IMR-90 (cell line): Measurements from ENCODE around the gene SDK1. TPM values are rescaled to one million over a fixed set of nuclear protein-coding genes. Genes with fewer than 3 reads are reported as not detected.

Source experiments
- ATAC-seq: fragments of 200-7000 bp; cut with Tn5 transposase; 2 replicates; pipeline ENCODE4 v1.9.1; 2020; ENCODE audit warnings: low read depth, mild to moderate bottlenecking, moderate library complexity
- BruUV-seq: library from RNA; stranded (reverse); fragments of 400-500 nt; replicated peaks from 2 replicates; lab custom pipeline; 2021; lab: Mats Ljungman, UMichigan
- CTCF ChIA-PET: fragments of 300-600 bp; formaldehyde crosslinking; extraction: SDS; loops from one replicate; lab custom pipeline; 2021; ENCODE audit warnings: antibody characterized with exemption; lab: Yijun Ruan, JAX
- POLR2A ChIA-PET: fragments of 300-600 bp; sonication (Branson Sonifier 250); formaldehyde crosslinking; loops from one replicate; lab custom pipeline; 2022; ENCODE audit warnings: antibody characterized with exemption; ENCODE audit not compliant: unreplicated experiment; lab: Charles Lee
- DNase-seq: peaks from one replicate; pipeline ENCODE4 v3.0.0; 2013
- H2AFZ ChIP-seq: replicated peaks from 2 replicates; pipeline ENCODE3; 2013; ENCODE audit warnings: low read length, mild to moderate bottlenecking; ENCODE audit not compliant: poor library complexity
- H2AK5ac ChIP-seq: 2 replicates; pipeline ENCODE4 v1.6.1; 2013; ENCODE audit warnings: low read depth, low read length, inconsistent platforms
- H2AK9ac ChIP-seq: replicated peaks from 2 replicates; pipeline ENCODE3; 2013; ENCODE audit warnings: mild to moderate bottlenecking, low read depth, low read length, moderate library complexity; ENCODE audit not compliant: poor library complexity
- H2BK120ac ChIP-seq: 2 replicates; pipeline ENCODE4 v1.6.1; 2013; ENCODE audit warnings: low read depth, low read length, inconsistent platforms
- H2BK15ac ChIP-seq: 3 replicates; pipeline ENCODE4 v1.6.1; 2013; ENCODE audit warnings: low read depth, low read length, inconsistent platforms
- H2BK20ac ChIP-seq: 2 replicates; pipeline ENCODE4 v1.6.1; 2013; ENCODE audit warnings: low read depth, mild to moderate bottlenecking, inconsistent platforms, low read length, moderate library complexity
- H2BK5ac ChIP-seq: 2 replicates; pipeline ENCODE4 v1.6.1; 2013; ENCODE audit warnings: mild to moderate bottlenecking, low read depth, low read length, inconsistent platforms; ENCODE audit not compliant: poor library complexity, severe bottlenecking
- H3K14ac ChIP-seq: replicated peaks from 2 replicates; pipeline ENCODE4 v1.6.1; 2013; ENCODE audit warnings: low read depth, low read length, inconsistent platforms
- H3K18ac ChIP-seq: 2 replicates; pipeline ENCODE4 v1.6.1; 2013; ENCODE audit warnings: low read depth, low read length, control low read depth
- H3K23ac ChIP-seq: 2 replicates; pipeline ENCODE4 v1.6.1; 2013; ENCODE audit warnings: low read depth, low read length, inconsistent platforms
- H3K27ac ChIP-seq: 2 replicates; pipeline ENCODE4 v1.5.1; 2013; ENCODE audit warnings: mild to moderate bottlenecking, control low read depth, low read length; ENCODE audit not compliant: insufficient read depth
- H3K27me3 ChIP-seq: 2 replicates; pipeline ENCODE4 v1.6.1; 2013; ENCODE audit warnings: low read length; ENCODE audit not compliant: control insufficient read depth, insufficient read depth
- H3K36me3 ChIP-seq: 2 replicates; pipeline ENCODE4 v1.6.1; 2013; ENCODE audit warnings: low read length, mixed read lengths; ENCODE audit not compliant: control insufficient read depth, insufficient read depth
- H3K4ac ChIP-seq: 2 replicates; pipeline ENCODE4 v1.6.1; 2013; ENCODE audit warnings: low read depth, low read length, inconsistent platforms
- H3K4me1 ChIP-seq: 2 replicates; pipeline ENCODE4 v1.6.1; 2013; ENCODE audit warnings: low read length, mixed read lengths; ENCODE audit not compliant: control insufficient read depth, insufficient read depth
- H3K4me2 ChIP-seq: 2 replicates; pipeline ENCODE4 v1.6.1; 2013; ENCODE audit warnings: low read depth, mild to moderate bottlenecking, control low read depth, low read length, moderate library complexity
- H3K4me3 ChIP-seq: 2 replicates; pipeline ENCODE4 v1.5.1; 2013; ENCODE audit warnings: low read depth, mild to moderate bottlenecking, control low read depth, low read length, moderate library complexity; ENCODE audit not compliant: insufficient read depth
- H3K56ac ChIP-seq: 2 replicates; pipeline ENCODE4 v1.6.1; 2013; ENCODE audit warnings: low read length, inconsistent platforms; ENCODE audit not compliant: insufficient read depth; ENCODE audit errors: extremely low read depth
- H3K79me1 ChIP-seq, 2 experiments: 2 replicates each; pipeline ENCODE4 v1.6.1; 2013; ENCODE audit warnings: low read length in 2 of 2, inconsistent platforms in 1 of 2, low read depth in 1 of 2
- H3K9ac ChIP-seq: 2 replicates; pipeline ENCODE4 v1.6.1; 2013; ENCODE audit warnings: low read depth, low read length, control low read depth
- H3K9me1 ChIP-seq: 2 replicates; pipeline ENCODE4 v1.6.1; 2013; ENCODE audit warnings: low read length, inconsistent platforms; ENCODE audit not compliant: insufficient read depth
- H3K9me3 ChIP-seq: 2 replicates; pipeline ENCODE4 v1.6.1; 2013; ENCODE audit warnings: low read length; ENCODE audit not compliant: control insufficient read depth, insufficient read depth
- H4K20me1 ChIP-seq: 2 replicates; pipeline ENCODE4 v1.6.1; 2013; ENCODE audit warnings: low read length, inconsistent platforms; ENCODE audit not compliant: insufficient read depth
- H4K5ac ChIP-seq: 2 replicates; pipeline ENCODE4 v1.6.1; 2013; ENCODE audit warnings: mild to moderate bottlenecking, low read depth, low read length, control low read depth
- H4K8ac ChIP-seq, 2 experiments: 2 replicates each; pipeline ENCODE4 v1.6.1; 2013; ENCODE audit warnings: low read depth in 2 of 2, low read length in 2 of 2, control low read depth in 1 of 2, inconsistent platforms in 1 of 2
- H4K91ac ChIP-seq: 2 replicates; pipeline ENCODE4 v1.6.1; 2013; ENCODE audit warnings: low read depth, low read length, inconsistent platforms; ENCODE audit not compliant: insufficient read depth
- BHLHE40 ChIP-seq: fragments of 150-350 bp; IDR thresholded peaks from 2 replicates; pipeline ENCODE4 v1.6.1; 2016; ENCODE audit warnings: mild to moderate bottlenecking, low read depth, low read length
- CEBPB ChIP-seq: IDR thresholded peaks from 2 replicates; pipeline ENCODE4 v1.6.1; 2012; ENCODE audit warnings: low read depth, low read length, improper control_type of control experiment
- CHD1 ChIP-seq: IDR thresholded peaks from 2 replicates; pipeline ENCODE4 v1.6.1; 2012; ENCODE audit warnings: low read depth, low read length, improper control_type of control experiment
- FOS ChIP-seq: fragments of 150-350 bp; IDR thresholded peaks from 2 replicates; pipeline ENCODE4 v1.6.1; 2016; ENCODE audit warnings: low read depth, low read length
- MAFK ChIP-seq: IDR thresholded peaks from 2 replicates; pipeline ENCODE4 v1.6.1; 2012; ENCODE audit warnings: low read depth, low read length, improper control_type of control experiment
- MAZ ChIP-seq: IDR thresholded peaks from 2 replicates; pipeline ENCODE4 v1.6.1; 2012; ENCODE audit warnings: low read depth, mild to moderate bottlenecking, low read length, improper control_type of control experiment, moderate library complexity, borderline replicate concordance
- MXI1 ChIP-seq: IDR thresholded peaks from 2 replicates; pipeline ENCODE4 v1.6.1; 2012; ENCODE audit warnings: low read depth, mild to moderate bottlenecking, low read length, moderate library complexity, borderline replicate concordance
- NFE2L2 ChIP-seq: fragments of 150-350 bp; IDR thresholded peaks from 2 replicates; pipeline ENCODE4 v1.6.1; 2016; ENCODE audit warnings: low read depth, mild to moderate bottlenecking, low read length
- POLR2A ChIP-seq: IDR thresholded peaks from 2 replicates; pipeline ENCODE4 v1.6.1; 2012; ENCODE audit warnings: mild to moderate bottlenecking, low read depth, low read length
- RAD21 ChIP-seq: IDR thresholded peaks from 2 replicates; pipeline ENCODE4 v1.6.1; 2012; ENCODE audit warnings: low read length, improper control_type of control experiment
- RCOR1 ChIP-seq: IDR thresholded peaks from 2 replicates; pipeline ENCODE4 v1.6.1; 2012; ENCODE audit warnings: mild to moderate bottlenecking, low read length, improper control_type of control experiment; ENCODE audit not compliant: insufficient replicate concordance
- RFX5 ChIP-seq: IDR thresholded peaks from 2 replicates; pipeline ENCODE4 v1.8.0; 2012; ENCODE audit warnings: low read depth, mild to moderate bottlenecking, low read length, moderate library complexity
- SMC3 ChIP-seq: fragments of 150-350 bp; IDR thresholded peaks from 2 replicates; pipeline ENCODE4 v1.6.1; 2016; ENCODE audit warnings: low read depth, mild to moderate bottlenecking, antibody characterized with exemption, low read length, moderate library complexity
- WGBS, 2 experiments: methylation state at CpG; one replicate each; pipeline versions ENCODE4 v1.1.5 to v1.1.7; 2013; ENCODE audit warnings: missing lambda C conversion rate in 2 of 2; ENCODE audit not compliant: insufficient read length in 1 of 2; ENCODE audit errors: extremely low coverage in 2 of 2; 5-methylcytosine and 5-hydroxymethylcytosine counted together
- dilution Hi-C: fragments of 300-500 bp; cut with HindIII; formaldehyde crosslinking; loops from one replicate; pipeline ENCODE4 v1.14.3; 2018; ENCODE audit warnings: low sequenced_read_pairs; ENCODE audit not compliant: unreplicated experiment
- in situ Hi-C: fragments of 300-500 bp; cut with MboI; formaldehyde crosslinking; loops from 3 replicates; pipeline ENCODE4 v1.14.3; 2019; ENCODE audit warnings: low sequenced_read_pairs, inconsistent platforms, mixed read lengths
- intact Hi-C: fragments of 100-400 bp; cut with micrococcal nuclease; formaldehyde crosslinking; loops from 2 replicates; pipeline ENCODE4 v1.10.0; 2022
- polyA plus RNA-seq, 3 experiments: library from polyadenylated mRNA; depleted of rRNA; stranded (reverse); fragments of >200 nt; gene quantifications; 2 replicates each; pipeline ENCODE4 v1.2.3, GENCODE V29; 2012; ENCODE audit warnings: low replicate concordance in 1 of 3
- total RNA-seq: library from RNA; depleted of rRNA; stranded (reverse); fragments of >200 nt; gene quantifications from 2 replicates; pipeline ENCODE4 v1.2.3, GENCODE V29; 2012
- TF ChIP-seq, protein P1 (sequence below): fragments of 150-350 bp; IDR thresholded peaks from 2 replicates; pipeline ENCODE4 v1.6.1; 2016; ENCODE audit warnings: low read depth, mild to moderate bottlenecking, low read length, moderate library complexity, borderline replicate concordance
- TF ChIP-seq, protein P2 (sequence below): fragments of 150-350 bp; IDR thresholded peaks from 2 replicates; pipeline ENCODE4 v1.6.1; 2017; ENCODE audit warnings: mild to moderate bottlenecking, antibody characterized with exemption, low read length, low read depth
- TF ChIP-seq, protein P3 (sequence below): conservative IDR thresholded peaks from 2 replicates; pipeline ENCODE4 v1.5.1; 2012; ENCODE audit warnings: mild to moderate bottlenecking, low read depth, low read length, improper control_type of control experiment

Gene SDK1
- total and polyA plus RNA-seq, 2 of the 4 experiments (the other 2 are of a cell fraction), result 1.5 to 1.6 TPM

DNA sequence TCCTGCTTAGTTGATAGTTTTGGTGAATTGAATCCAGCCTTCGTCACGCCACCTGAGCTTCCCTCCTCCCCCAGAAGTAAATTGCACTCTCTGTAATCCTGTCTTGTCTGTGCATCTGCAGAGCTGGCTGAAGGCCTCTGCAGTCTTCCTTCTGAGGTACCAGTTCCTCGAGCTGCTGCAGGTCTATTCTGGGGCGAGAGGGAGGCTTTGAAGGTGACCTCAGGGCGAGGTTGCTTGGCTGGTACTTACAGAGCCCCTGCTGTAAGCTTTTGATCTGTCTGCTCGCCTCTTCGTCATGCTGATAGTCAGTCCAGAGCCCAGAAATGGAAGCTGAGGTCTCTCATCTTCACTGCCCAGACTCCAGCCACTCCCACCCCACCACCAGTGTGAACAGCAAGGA lies 867.5 kb downstream of the SDK1 start:
- no peak overlapping the region for H2AFZ ChIP-seq
- no peaks in the 10 kb centered on the region for H3K4me1 ChIP-seq
- H4K5ac ChIP-seq, result no peak overlapping the region
- H4K20me1 ChIP-seq, result no peaks in the 10 kb centered on the region
- no peak overlapping the region for H2BK20ac ChIP-seq
- in situ Hi-C loops (no loop called here), intact Hi-C loops (no loop called here), dilution Hi-C loops (no loop called here)
- DNase-seq (no peak), ATAC-seq (no peak)
- H3K4me2 ChIP-seq, result no peak overlapping the region
- H3K14ac ChIP-seq, result no peak overlapping the region
- H3K23ac ChIP-seq, result no peak overlapping the region
- no peak overlapping the region for H2BK120ac ChIP-seq
- H4K91ac ChIP-seq, result no peak overlapping the region
- BruUV-seq, result no TSS peak
- no peak overlapping the region for H3K18ac ChIP-seq
- H3K4me3 ChIP-seq, result no peak overlapping the region
- no peak overlapping the region for H3K4ac ChIP-seq
- CTCF ChIA-PET, result no interaction called here
- H3K9me3 ChIP-seq, result peaks cover 9% of the 10 kb centered on the region; the same call in 1 of the 2 replicates
- no peak overlapping the region for H3K9ac ChIP-seq
- H3K27ac ChIP-seq, result no peak overlapping the region
- no peaks in the 10 kb centered on the region for H3K9me1 ChIP-seq
- H2BK5ac ChIP-seq, result no peak overlapping the region
- TF ChIP-seq, protein P1, sequence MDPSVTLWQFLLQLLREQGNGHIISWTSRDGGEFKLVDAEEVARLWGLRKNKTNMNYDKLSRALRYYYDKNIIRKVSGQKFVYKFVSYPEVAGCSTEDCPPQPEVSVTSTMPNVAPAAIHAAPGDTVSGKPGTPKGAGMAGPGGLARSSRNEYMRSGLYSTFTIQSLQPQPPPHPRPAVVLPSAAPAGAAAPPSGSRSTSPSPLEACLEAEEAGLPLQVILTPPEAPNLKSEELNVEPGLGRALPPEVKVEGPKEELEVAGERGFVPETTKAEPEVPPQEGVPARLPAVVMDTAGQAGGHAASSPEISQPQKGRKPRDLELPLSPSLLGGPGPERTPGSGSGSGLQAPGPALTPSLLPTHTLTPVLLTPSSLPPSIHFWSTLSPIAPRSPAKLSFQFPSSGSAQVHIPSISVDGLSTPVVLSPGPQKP, result no peak
- TF ChIP-seq MAZ (no peak), SMC3 (no peak), CHD1 (no peak), BHLHE40 (no peak), MAFK (no peak), RAD21 (no peak), NFE2L2 (no peak), CEBPB (no peak), RFX5 (no peak), FOS (no peak), MXI1 (no peak), POLR2A (no peak), RCOR1 (no peak)
- TF ChIP-seq, protein P2, sequence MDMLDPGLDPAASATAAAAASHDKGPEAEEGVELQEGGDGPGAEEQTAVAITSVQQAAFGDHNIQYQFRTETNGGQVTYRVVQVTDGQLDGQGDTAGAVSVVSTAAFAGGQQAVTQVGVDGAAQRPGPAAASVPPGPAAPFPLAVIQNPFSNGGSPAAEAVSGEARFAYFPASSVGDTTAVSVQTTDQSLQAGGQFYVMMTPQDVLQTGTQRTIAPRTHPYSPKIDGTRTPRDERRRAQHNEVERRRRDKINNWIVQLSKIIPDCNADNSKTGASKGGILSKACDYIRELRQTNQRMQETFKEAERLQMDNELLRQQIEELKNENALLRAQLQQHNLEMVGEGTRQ, result no peak
- TF ChIP-seq, protein P3, sequence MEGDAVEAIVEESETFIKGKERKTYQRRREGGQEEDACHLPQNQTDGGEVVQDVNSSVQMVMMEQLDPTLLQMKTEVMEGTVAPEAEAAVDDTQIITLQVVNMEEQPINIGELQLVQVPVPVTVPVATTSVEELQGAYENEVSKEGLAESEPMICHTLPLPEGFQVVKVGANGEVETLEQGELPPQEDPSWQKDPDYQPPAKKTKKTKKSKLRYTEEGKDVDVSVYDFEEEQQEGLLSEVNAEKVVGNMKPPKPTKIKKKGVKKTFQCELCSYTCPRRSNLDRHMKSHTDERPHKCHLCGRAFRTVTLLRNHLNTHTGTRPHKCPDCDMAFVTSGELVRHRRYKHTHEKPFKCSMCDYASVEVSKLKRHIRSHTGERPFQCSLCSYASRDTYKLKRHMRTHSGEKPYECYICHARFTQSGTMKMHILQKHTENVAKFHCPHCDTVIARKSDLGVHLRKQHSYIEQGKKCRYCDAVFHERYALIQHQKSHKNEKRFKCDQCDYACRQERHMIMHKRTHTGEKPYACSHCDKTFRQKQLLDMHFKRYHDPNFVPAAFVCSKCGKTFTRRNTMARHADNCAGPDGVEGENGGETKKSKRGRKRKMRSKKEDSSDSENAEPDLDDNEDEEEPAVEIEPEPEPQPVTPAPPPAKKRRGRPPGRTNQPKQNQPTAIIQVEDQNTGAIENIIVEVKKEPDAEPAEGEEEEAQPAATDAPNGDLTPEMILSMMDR, result no peak
- no CpG with 5 or more reads among the region's 7 CpGs for WGBS, 2 experiments
- H2AK9ac ChIP-seq, result no peak overlapping the region
- H2BK15ac ChIP-seq, result no peak overlapping the region
- no peak overlapping the region for H2AK5ac ChIP-seq
- no peak overlapping the region for H3K56ac ChIP-seq
- H3K36me3 ChIP-seq, result no peaks in the 10 kb centered on the region
- no peak overlapping the region for H4K8ac ChIP-seq
- H3K27me3 ChIP-seq, result no peaks in the 10 kb centered on the region
- POLR2A ChIA-PET, result no interaction called here
- no peaks in the 10 kb centered on the region for H3K79me1 ChIP-seq
